Omental fat pad (tissue), 4 donors: Measurements from ENCODE around the gene SIRPD. TPM values are rescaled to one million over a fixed set of nuclear protein-coding genes. Genes with fewer than 3 reads are reported as not detected.
A peak's percentile ranks its signal among the peaks of the same experiment; 100 is the strongest.

Experiments
- ATAC-seq: fragments of 150-250 bp; one replicate; pipeline ENCODE4 v1.9.1; 2016; ENCODE audit warnings: mild to moderate bottlenecking, moderate library complexity; ENCODE audit not compliant: low FRiP score
- DNase-seq: peaks from one replicate; pipeline ENCODE4 v3.0.0-alpha.2; 2019; ENCODE audit warnings: low spot score
- small RNA-seq: library from RNA; depleted of rRNA; stranded (forward); fragments of <200 nt; gene quantifications from one replicate; pipeline ENCODE3, GENCODE V24; 2016
- total RNA-seq, 4 donors: library from RNA; depleted of rRNA; stranded (reverse); fragments of >200 nt; gene quantifications; one replicate each; pipeline ENCODE4 v1.1.0, GENCODE V29; 2016
- TF ChIP-seq, protein P1 (sequence below), 3 donors: fragments of 450-650 bp; IDR thresholded peaks; one replicate each; pipeline ENCODE4 v1.5.1; 2016 to 2017; ENCODE audit warnings: antibody characterized with exemption in 3 of 3, mild to moderate bottlenecking in 3 of 3, moderate library complexity in 2 of 3

SIRPD gene
- total RNA-seq, 4 donors from 2014 or later, result 0.96 to 1.1 TPM; not detected in 2

DNA sequence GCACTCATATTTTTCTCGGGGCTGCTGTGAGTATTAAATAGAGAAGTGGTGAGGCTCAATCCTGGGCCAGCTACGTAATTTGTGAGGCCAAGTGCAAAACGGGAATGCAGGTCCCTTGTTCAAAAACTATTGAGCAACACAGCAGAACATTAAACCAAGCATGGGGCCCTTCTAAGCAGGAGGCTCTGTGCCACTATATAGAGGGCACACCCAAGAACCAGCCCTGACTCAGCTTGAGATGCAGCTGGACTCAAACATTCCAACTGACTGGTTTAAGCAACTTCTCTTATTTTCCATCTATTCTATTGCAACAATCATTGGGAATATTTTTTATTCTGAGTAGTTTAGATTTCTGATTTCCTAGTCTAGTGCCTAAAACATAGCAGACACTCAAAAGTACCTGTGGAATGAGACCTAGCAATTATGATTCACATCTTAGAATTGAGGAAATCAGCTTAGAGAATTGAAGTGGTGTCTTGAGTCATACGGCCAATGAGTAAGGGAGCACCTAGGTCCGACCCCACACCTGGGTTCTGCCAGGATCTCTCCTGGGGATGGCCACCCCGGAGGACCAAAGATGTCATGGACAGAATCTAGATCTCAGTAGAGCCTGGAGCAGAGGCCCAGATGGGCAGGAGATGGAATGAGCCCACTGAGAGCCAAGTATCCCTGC, 67.6 kb downstream of the SIRPD start:
- ATAC-seq, result peak; percentile 41
- TF ChIP-seq, protein P1, sequence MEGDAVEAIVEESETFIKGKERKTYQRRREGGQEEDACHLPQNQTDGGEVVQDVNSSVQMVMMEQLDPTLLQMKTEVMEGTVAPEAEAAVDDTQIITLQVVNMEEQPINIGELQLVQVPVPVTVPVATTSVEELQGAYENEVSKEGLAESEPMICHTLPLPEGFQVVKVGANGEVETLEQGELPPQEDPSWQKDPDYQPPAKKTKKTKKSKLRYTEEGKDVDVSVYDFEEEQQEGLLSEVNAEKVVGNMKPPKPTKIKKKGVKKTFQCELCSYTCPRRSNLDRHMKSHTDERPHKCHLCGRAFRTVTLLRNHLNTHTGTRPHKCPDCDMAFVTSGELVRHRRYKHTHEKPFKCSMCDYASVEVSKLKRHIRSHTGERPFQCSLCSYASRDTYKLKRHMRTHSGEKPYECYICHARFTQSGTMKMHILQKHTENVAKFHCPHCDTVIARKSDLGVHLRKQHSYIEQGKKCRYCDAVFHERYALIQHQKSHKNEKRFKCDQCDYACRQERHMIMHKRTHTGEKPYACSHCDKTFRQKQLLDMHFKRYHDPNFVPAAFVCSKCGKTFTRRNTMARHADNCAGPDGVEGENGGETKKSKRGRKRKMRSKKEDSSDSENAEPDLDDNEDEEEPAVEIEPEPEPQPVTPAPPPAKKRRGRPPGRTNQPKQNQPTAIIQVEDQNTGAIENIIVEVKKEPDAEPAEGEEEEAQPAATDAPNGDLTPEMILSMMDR (IDR thresholded peaks at IDR 0.05), result no peak
- no peak for DNase-seq

DNA sequence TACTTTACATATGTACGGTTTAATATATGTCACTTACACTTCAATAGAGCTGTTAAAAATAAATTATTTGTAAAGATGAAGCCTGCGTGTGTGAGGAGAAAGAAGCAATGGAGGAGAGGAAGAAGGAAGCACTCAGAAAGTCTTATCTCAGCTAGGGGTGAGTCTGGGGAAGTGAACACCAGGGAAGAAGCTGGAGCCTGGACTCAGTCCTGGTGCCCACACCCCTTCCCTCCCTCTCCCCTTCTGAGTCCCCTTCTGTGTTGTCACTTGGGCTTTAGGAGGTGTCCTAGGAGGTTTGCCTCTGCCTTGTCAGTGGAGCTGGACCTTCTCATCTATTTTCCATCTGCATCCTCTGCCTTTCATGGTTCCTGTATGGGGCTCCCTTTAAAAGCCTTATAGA, 68.2 kb downstream of the SIRPD start:
- no peak for ATAC-seq

DNA sequence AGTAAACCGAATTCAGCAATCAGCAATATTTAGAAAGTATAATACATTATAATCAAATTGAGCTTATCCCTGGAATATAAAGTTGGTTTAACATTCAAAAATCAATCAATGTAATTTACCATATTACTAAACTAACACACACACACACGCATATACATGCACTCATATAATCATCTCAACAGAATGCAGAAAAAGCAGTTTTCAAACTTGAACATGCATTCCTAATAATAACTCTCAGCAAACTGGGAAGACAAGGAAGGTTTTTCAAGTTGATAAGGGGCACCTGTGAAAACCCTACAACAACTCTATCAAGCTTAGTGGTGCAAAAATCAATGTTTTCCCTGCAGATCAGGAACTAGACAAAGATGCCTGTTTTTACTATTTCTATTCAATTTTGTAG, 70.9 kb downstream of the SIRPD start:
- TF ChIP-seq, protein P1 (IDR thresholded peaks at IDR 0.05), result no peak
- DNase-seq (no peak), ATAC-seq (no peak)

More for the DNA sequence above, 68.2 kb downstream of the SIRPD start:
- TF ChIP-seq, protein P1 (IDR thresholded peaks at IDR 0.05), result no peak
- no peak for DNase-seq

DNA sequence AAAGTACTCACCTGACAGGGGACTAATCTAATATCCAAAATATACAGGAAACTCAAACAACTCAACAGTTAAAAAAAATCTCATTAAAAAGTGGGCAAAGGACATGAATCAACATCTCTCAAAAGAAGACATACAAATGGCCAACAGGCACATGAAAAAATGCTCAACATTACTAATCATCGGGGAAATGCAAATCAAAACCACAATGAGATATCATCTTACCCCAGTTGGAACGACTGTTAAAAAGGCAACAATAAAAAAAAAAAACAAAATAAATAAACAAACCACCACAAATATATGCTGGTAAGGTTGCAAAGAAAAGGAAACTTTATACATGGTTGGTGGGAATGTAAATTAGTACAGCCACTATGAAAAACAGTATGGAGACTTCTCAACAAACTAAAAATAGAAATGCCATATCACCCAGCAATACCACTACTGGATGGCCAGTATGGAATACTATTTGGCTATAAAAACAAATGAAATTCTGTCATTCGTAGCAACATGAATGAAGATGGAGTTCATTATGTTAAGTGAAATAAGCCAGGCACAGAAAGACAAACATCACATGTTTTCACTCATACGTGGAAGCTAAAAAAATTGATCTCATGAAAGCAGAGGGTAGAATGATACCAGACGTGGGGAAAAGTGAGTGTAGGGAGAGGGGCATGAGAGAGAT, 72.9 kb downstream of the SIRPD start:
- DNase-seq (no peak), ATAC-seq (no peak)
- TF ChIP-seq, protein P1 (IDR thresholded peaks at IDR 0.05), result no peak

Small RNA genes within 50 kb of the gene (small RNA-seq; reads per million reads assigned to genes)
- not detected for gene RNU6-917P

Other genes starting within 250 kb of the SIRPD start
- gene SDCBP2, start 228.6 kb downstream of the SIRPD start, total RNA-seq, result 10 to 100 TPM in 2 of 4 donors, 1 to 10 TPM in 2; 7.7 to 18.0 (median 9.8) TPM
- 100 to 1,000 TPM; 204 to 275 (median 241) TPM for gene FKBP1A, start 164.7 kb downstream of the SIRPD start, total RNA-seq
- 10 to 100 TPM; 34.0 to 61.9 (median 57.5) TPM for gene NSFL1C, start 90.9 kb downstream of the SIRPD start, total RNA-seq
- 10 to 100 TPM; 13.6 to 35.0 (median 25.7) TPM for gene SIRPB2, start 66.3 kb downstream of the SIRPD start, total RNA-seq
- gene SIRPB1, start 62.3 kb upstream of the SIRPD start, total RNA-seq, result 10 to 100 TPM in 1 of 4 donors, 1 to 10 TPM in 3; 5.1 to 10.5 (median 8.7) TPM
- not detected for gene SIRPG, start 100.1 kb upstream of the SIRPD start, total RNA-seq